ENCODE data around the gene SCUBE1.

Gene SCUBE1

DNA sequence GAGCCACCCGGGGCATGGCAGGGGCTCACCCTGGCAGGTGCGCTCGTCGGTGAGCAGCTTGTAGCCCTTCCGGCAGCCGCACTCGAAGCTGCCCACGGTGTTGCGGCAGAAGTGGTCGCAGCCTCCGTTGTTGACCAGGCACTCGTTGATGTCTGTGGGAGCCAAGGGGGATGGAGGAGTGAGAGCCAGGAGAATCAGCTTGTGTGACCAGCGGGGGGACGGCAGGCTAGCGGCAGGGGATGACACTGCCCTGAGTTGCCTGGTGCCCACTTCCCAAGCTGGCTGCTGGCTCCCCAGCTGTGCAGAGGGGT lies 111.5 kb downstream of the SCUBE1 start:
- Histone ChIP-seq H3K4me1 (ENCODE audit: control insufficient read depth in 2 of 2, insufficient read depth in 1 of 2, low read depth in 1 of 2, low read length in 2 of 2) (peaks cover 10 to 43% of the 10 kb centered on the region in 2 donors), H2AFZ (ENCODE audit: low read length) (no peak overlapping the region), H3K4ac (ENCODE audit: low read length) (no peak overlapping the region), H3K27ac (replicated peaks; ENCODE audit: low read length) (no peak overlapping the region), H3K79me1 (ENCODE audit: low read depth, low read length) (peaks cover 3% of the 10 kb centered on the region), H3K18ac (ENCODE audit: low read length) (peak overlapping the region; percentile 28), H2BK15ac (ENCODE audit: low read length) (no peak overlapping the region), H3K9ac (ENCODE audit: low read depth, low read length, poor library complexity) (no peak overlapping the region), H3K9me3 (replicated peaks in 1 of 2; ENCODE audit: control insufficient read depth in 2 of 2, insufficient read depth in 1 of 2, low read depth in 1 of 2, low read length in 2 of 2) (no peaks in the 10 kb centered on the region), H3K36me3 (replicated peaks in 1 of 2; ENCODE audit: control insufficient read depth in 2 of 2, insufficient read depth in 2 of 2, low read length in 2 of 2) (peaks cover 0 to 25% of the 10 kb centered on the region in 2 donors), H4K91ac (ENCODE audit: low read depth, low read length, poor library complexity) (no peak overlapping the region), H4K8ac (ENCODE audit: low read depth, low read length) (no peak overlapping the region), H2AK5ac (ENCODE audit: low read depth, low read length) (no peak overlapping the region), H3K27me3 (ENCODE audit: control insufficient read depth in 3 of 3, insufficient read depth in 3 of 3, low read depth in 1 of 3, low read length in 3 of 3) (peaks cover 0 to 7% (median 0%) of the 10 kb centered on the region in 3 experiments), H3K4me2 (ENCODE audit: insufficient read depth, low read length, poor library complexity, severe bottlenecking) (no peak overlapping the region), H3K23ac (ENCODE audit: low read depth, low read length, poor library complexity) (peak overlapping the region; percentile 57), H2BK5ac (ENCODE audit: low read length) (no peak overlapping the region), H2BK12ac (ENCODE audit: low read length) (no peak overlapping the region), H3K4me3 (ENCODE audit: low read length in 2 of 2) (no peak overlapping the region), H3K14ac (ENCODE audit: low read length) (peak overlapping the region; percentile 42), H2BK120ac (ENCODE audit: low read depth, low read length) (no peak overlapping the region)
- DNase-seq (ENCODE audit: low spot score), result no peak
- WGBS, 2 donors (ENCODE audit: extremely low coverage in 2 of 2, insufficient read length in 2 of 2, insufficient replicate concordance in 1 of 2), result no CpG with 5 or more reads among the region's 15 CpGs

DNA sequence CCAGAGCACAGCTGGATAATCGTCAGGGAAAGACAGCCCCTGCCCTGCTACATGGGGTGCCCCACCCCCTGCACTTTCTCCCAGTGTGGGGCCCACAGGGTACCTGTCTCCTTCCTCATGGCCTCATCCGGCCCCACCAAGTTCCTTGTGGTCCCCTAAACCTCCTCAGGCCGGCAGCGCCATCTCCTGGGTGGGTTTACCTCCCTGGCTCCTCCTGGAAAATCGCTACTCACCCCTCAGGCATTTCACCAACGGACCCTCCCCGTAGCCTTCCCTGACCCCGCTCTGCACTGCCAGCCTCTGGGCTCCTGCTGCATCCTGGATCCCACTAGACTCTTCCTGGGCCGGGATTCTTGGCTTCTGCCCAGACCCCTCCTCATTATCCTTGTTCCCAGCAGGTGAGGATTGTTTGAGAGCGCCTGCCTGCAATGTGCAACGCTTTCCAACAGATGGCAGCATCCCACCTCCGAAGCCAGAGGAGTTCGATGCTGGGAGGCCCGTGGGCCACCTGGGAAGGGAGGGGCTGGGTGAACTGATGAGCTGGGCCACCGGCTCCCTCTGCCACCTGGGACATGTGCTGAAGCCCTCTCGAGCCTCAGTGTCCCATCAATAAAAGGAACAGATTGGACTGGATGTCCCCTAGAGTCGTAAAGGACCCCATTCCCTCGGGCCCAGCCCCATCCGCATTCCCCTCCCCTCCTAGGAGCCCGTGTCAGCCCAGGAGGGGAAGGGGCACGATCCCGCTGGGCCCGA lies 112.0 kb downstream of the SCUBE1 start:
- Histone ChIP-seq H2BK120ac (ENCODE audit: low read depth, low read length) (no peak overlapping the region), H2AK5ac (ENCODE audit: low read depth, low read length) (peak overlapping the region; percentile 70), H2BK15ac (ENCODE audit: low read length) (no peak overlapping the region), H3K23ac (ENCODE audit: low read depth, low read length, poor library complexity) (peak overlapping the region; percentile 78), H3K14ac (ENCODE audit: low read length) (peak overlapping the region; percentile 42), H3K36me3 (replicated peaks in 1 of 2; ENCODE audit: control insufficient read depth in 2 of 2, insufficient read depth in 2 of 2, low read length in 2 of 2) (peaks cover 0 to 21% of the 10 kb centered on the region in 2 donors), H2AFZ (ENCODE audit: low read length) (no peak overlapping the region), H3K18ac (ENCODE audit: low read length) (peak overlapping the region; percentile 1), H3K4ac (ENCODE audit: low read length) (no peak overlapping the region), H3K4me3 (ENCODE audit: low read length in 2 of 2) (no peak overlapping the region), H3K27ac (replicated peaks; ENCODE audit: low read length) (no peak overlapping the region), H3K9ac (ENCODE audit: low read depth, low read length, poor library complexity) (no peak overlapping the region), H4K91ac (ENCODE audit: low read depth, low read length, poor library complexity) (no peak overlapping the region), H4K8ac (ENCODE audit: low read depth, low read length) (no peak overlapping the region), H3K9me3 (replicated peaks in 1 of 2; ENCODE audit: control insufficient read depth in 2 of 2, insufficient read depth in 1 of 2, low read depth in 1 of 2, low read length in 2 of 2) (no peaks in the 10 kb centered on the region), H3K4me2 (ENCODE audit: insufficient read depth, low read length, poor library complexity, severe bottlenecking) (no peak overlapping the region), H2BK5ac (ENCODE audit: low read length) (no peak overlapping the region), H3K4me1 (ENCODE audit: control insufficient read depth in 2 of 2, insufficient read depth in 1 of 2, low read depth in 1 of 2, low read length in 2 of 2) (peaks cover 14 to 43% of the 10 kb centered on the region in 2 donors), H2BK12ac (ENCODE audit: low read length) (no peak overlapping the region), H3K79me1 (ENCODE audit: low read depth, low read length) (peaks cover 3% of the 10 kb centered on the region), H3K27me3 (ENCODE audit: control insufficient read depth in 3 of 3, insufficient read depth in 3 of 3, low read depth in 1 of 3, low read length in 3 of 3) (peaks cover 0 to 7% (median 0%) of the 10 kb centered on the region in 3 experiments)
- WGBS, 2 donors (ENCODE audit: extremely low coverage in 2 of 2, insufficient read length in 2 of 2, insufficient replicate concordance in 1 of 2), result no CpG with 5 or more reads among the region's 23 CpGs
- peak; percentile 70 for DNase-seq (ENCODE audit: low spot score)

DNA sequence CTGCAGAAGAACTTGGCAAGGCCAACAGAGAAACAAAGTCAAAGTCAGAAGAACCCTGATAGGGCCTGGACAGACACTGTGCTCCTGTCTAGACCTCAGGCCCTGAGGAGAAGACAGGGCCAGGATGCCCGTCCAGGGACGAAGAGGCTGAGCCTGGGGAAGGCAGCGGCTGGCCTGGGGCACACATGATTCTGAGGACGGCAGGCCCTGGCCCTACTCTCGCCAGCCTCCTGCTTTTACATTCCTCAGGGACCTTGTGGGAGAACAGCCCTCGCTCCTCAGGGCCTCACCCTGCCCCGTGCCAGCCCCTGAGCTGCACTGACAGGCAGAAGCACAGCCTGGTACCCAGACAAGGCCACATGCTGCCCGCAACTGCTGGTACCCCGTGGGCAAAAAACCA lies 112.6 kb downstream of the SCUBE1 start:
- H4K91ac ChIP-seq (ENCODE audit: low read depth, low read length, poor library complexity), result no peak overlapping the region
- H3K9me3 ChIP-seq (replicated peaks in 1 of 2; ENCODE audit: control insufficient read depth in 2 of 2, insufficient read depth in 1 of 2, low read depth in 1 of 2, low read length in 2 of 2), result no peaks in the 10 kb centered on the region
- no peak overlapping the region for H2BK12ac ChIP-seq (ENCODE audit: low read length)
- no CpG with 5 or more reads among the region's 9 CpGs for WGBS, 2 donors (ENCODE audit: extremely low coverage in 2 of 2, insufficient read length in 2 of 2, insufficient replicate concordance in 1 of 2)
- no peak overlapping the region for H2AFZ ChIP-seq (ENCODE audit: low read length)
- peaks cover 3% of the 10 kb centered on the region for H3K79me1 ChIP-seq (ENCODE audit: low read depth, low read length)
- H2AK5ac ChIP-seq (ENCODE audit: low read depth, low read length), result peak overlapping the region; percentile 70
- no peak overlapping the region for H2BK120ac ChIP-seq (ENCODE audit: low read depth, low read length)
- no peak for DNase-seq (ENCODE audit: low spot score)
- H3K14ac ChIP-seq (ENCODE audit: low read length), result no peak overlapping the region
- H3K18ac ChIP-seq (ENCODE audit: low read length), result peak overlapping the region; percentile 82
- no peak overlapping the region for H2BK15ac ChIP-seq (ENCODE audit: low read length)
- H3K23ac ChIP-seq (ENCODE audit: low read depth, low read length, poor library complexity), result peak overlapping the region; percentile 78
- no peak overlapping the region for H3K4me3 ChIP-seq (ENCODE audit: low read length in 2 of 2)
- H3K36me3 ChIP-seq (replicated peaks in 1 of 2; ENCODE audit: control insufficient read depth in 2 of 2, insufficient read depth in 2 of 2, low read length in 2 of 2), result peaks cover 0 to 27% of the 10 kb centered on the region in 2 donors
- H3K9ac ChIP-seq (ENCODE audit: low read depth, low read length, poor library complexity), result no peak overlapping the region
- no peak overlapping the region for H3K4me2 ChIP-seq (ENCODE audit: insufficient read depth, low read length, poor library complexity, severe bottlenecking)
- H3K4ac ChIP-seq (ENCODE audit: low read length), result no peak overlapping the region
- peaks cover 16 to 44% of the 10 kb centered on the region in 2 donors for H3K4me1 ChIP-seq (ENCODE audit: control insufficient read depth in 2 of 2, insufficient read depth in 1 of 2, low read depth in 1 of 2, low read length in 2 of 2)
- peaks cover 0 to 5% (median 0%) of the 10 kb centered on the region in 3 experiments for H3K27me3 ChIP-seq (ENCODE audit: control insufficient read depth in 3 of 3, insufficient read depth in 3 of 3, low read depth in 1 of 3, low read length in 3 of 3)
- peak overlapping the region; percentile 23 for H4K8ac ChIP-seq (ENCODE audit: low read depth, low read length)
- no peak overlapping the region for H2BK5ac ChIP-seq (ENCODE audit: low read length)
- no peak overlapping the region for H3K27ac ChIP-seq (replicated peaks; ENCODE audit: low read length)

DNA sequence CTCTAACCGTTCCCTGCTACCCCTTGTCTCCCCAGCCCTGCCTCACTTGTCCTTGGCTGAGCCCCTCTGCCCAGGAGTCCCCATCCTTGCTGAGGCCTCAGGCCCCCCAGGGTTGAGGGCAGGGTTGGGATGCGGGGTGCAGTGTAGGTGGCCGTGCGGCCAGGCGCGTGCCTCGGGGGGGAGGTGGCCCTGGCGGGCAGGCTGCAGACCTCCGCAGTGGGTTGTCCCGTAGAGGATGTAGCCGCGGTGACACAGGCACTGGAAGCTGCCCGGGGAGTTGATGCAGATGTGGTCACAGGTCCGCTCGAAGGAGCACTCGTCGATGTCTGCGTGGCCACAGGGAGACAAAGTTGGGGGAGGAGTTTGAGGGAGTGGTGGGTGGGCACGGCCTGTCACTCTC lies 114.3 kb downstream of the SCUBE1 start:
- Histone ChIP-seq H3K4ac (ENCODE audit: low read length) (no peak overlapping the region), H2BK5ac (ENCODE audit: low read length) (no peak overlapping the region), H3K14ac (ENCODE audit: low read length) (no peak overlapping the region), H2BK15ac (ENCODE audit: low read length) (no peak overlapping the region), H3K4me3 (ENCODE audit: low read length in 2 of 2) (no peak overlapping the region), H3K9ac (ENCODE audit: low read depth, low read length, poor library complexity) (peak overlapping the region; percentile 5), H2AFZ (ENCODE audit: low read length) (no peak overlapping the region), H4K8ac (ENCODE audit: low read depth, low read length) (no peak overlapping the region), H3K4me1 (ENCODE audit: control insufficient read depth in 2 of 2, insufficient read depth in 1 of 2, low read depth in 1 of 2, low read length in 2 of 2) (peaks cover 14 to 26% of the 10 kb centered on the region in 2 donors), H3K9me3 (replicated peaks in 1 of 2; ENCODE audit: control insufficient read depth in 2 of 2, insufficient read depth in 1 of 2, low read depth in 1 of 2, low read length in 2 of 2) (no peaks in the 10 kb centered on the region), H4K91ac (ENCODE audit: low read depth, low read length, poor library complexity) (no peak overlapping the region), H2BK120ac (ENCODE audit: low read depth, low read length) (no peak overlapping the region), H3K18ac (ENCODE audit: low read length) (no peak overlapping the region), H2BK12ac (ENCODE audit: low read length) (no peak overlapping the region), H3K23ac (ENCODE audit: low read depth, low read length, poor library complexity) (peak overlapping the region; percentile 14), H2AK5ac (ENCODE audit: low read depth, low read length) (no peak overlapping the region), H3K36me3 (replicated peaks in 1 of 2; ENCODE audit: control insufficient read depth in 2 of 2, insufficient read depth in 2 of 2, low read length in 2 of 2) (peaks cover 0 to 30% of the 10 kb centered on the region in 2 donors), H3K27me3 (ENCODE audit: control insufficient read depth in 3 of 3, insufficient read depth in 3 of 3, low read depth in 1 of 3, low read length in 3 of 3) (peaks cover 0 to 16% (median 0%) of the 10 kb centered on the region in 3 experiments), H3K4me2 (ENCODE audit: insufficient read depth, low read length, poor library complexity, severe bottlenecking) (no peak overlapping the region), H3K27ac (replicated peaks; ENCODE audit: low read length) (no peak overlapping the region), H3K79me1 (ENCODE audit: low read depth, low read length) (peaks cover 3% of the 10 kb centered on the region)
- DNase-seq (ENCODE audit: low spot score), result no peak
- no CpG with 5 or more reads among the region's 19 CpGs for WGBS, 2 donors (ENCODE audit: extremely low coverage in 2 of 2, insufficient read length in 2 of 2, insufficient replicate concordance in 1 of 2)

All from neuronal stem cell (in vitro differentiated cells).